Lower leg skin (tissue), 4 donors: ENCODE measurements around the gene HSPA6. TPM values are rescaled to one million over a fixed set of nuclear protein-coding genes. Genes with fewer than 3 reads are reported as not detected.
"Not testable (repeated sequence)": the region's sequence is repeated elsewhere in the genome, so short reads cannot be mapped to it uniquely, and the experiment has no call there.

Experiments
- DNase-seq, 2 donors: peaks; one replicate each; pipeline ENCODE4 v3.0.0-alpha.2; 2019; ENCODE audit warnings: low spot score in 2 of 2
- H3K4me3 ChIP-seq: fragments of 200-600 bp; sonication (generic); 2 replicates; pipeline ENCODE4 v1.5.1; 2017; ENCODE audit warnings: mild to moderate bottlenecking, low read depth; ENCODE audit not compliant: poor library complexity, severe bottlenecking
- CTCF ChIP-seq, 3 donors: fragments of 450-650 bp; IDR thresholded peaks; one replicate each; pipeline ENCODE4 v1.5.1; 2016; ENCODE audit warnings: antibody characterized with exemption in 3 of 3, mild to moderate bottlenecking in 3 of 3, moderate library complexity in 2 of 3
- POLR2A ChIP-seq, 2 donors: fragments of 450-650 bp; IDR thresholded peaks; one replicate each; pipeline ENCODE4 v1.6.1; 2016 to 2017; ENCODE audit warnings: antibody characterized with exemption in 2 of 2, mild to moderate bottlenecking in 1 of 2, moderate library complexity in 1 of 2
- WGBS, 2 donors: methylation state at CpG; one replicate each; pipeline ENCODE4 v1.1.5; 2018; 5-methylcytosine and 5-hydroxymethylcytosine counted together
- intact Hi-C: fragments of 100-400 bp; cut with DNase I; formaldehyde crosslinking; loops from one replicate; pipeline ENCODE4 v1.15.0; 2023; ENCODE audit warnings: low total_unique reads
- total RNA-seq, 4 donors: library from RNA; depleted of rRNA; stranded (reverse); fragments of >200 nt; gene quantifications; one replicate each; pipeline ENCODE4 v1.1.0, GENCODE V29; 2016

The HSPA6 gene
- total RNA-seq = 1 to 10 TPM; 2.0 to 5.0 (median 4.5) TPM

- WGBS, 2 donors = 1% methylated on average over 25 to 38 of the region's 72 CpGs
- peak; percentile 79 to 93 for DNase-seq
- intact Hi-C loops = not testable (repeated sequence)
- peak within 1 kb of the TSS; percentile 43 for H3K4me3 ChIP-seq
Measured at GRCh38 chr1:161523817-161524741, at the start of gene HSPA6. Gene HSPA6, plus strand, starts transcription at chr1:161524540. Its CDS starts 119 bp downstream, at chr1:161524659.

- WGBS, 2 donors = 96 to 100% methylated on average over 1 of the region's 1 CpG
- DNase-seq, H3K4me3 ChIP-seq, intact Hi-C loops: not testable (repeated sequence)
Measured at GRCh38 chr1:161477711-161478110, 46.6 kb upstream of the HSPA6 start.

- intact Hi-C loops = no loop called here
- H3K4me3 ChIP-seq = no peak overlapping the region
- TF ChIP-seq CTCF (IDR thresholded peaks at IDR 0.05) (no peak), POLR2A (IDR thresholded peaks at IDR 0.05) (no peak)
- 84 to 91% methylated on average over 9 to 14 of the region's 15 CpGs for WGBS, 2 donors
- no peak for DNase-seq
Measured at GRCh38 chr1:161478985-161479384, 45.4 kb upstream of the HSPA6 start.

- DNase-seq = no peak
- TF ChIP-seq POLR2A (IDR thresholded peaks at IDR 0.05) (no peak), CTCF (IDR thresholded peaks at IDR 0.05) (no peak)
- WGBS, 2 donors = 73 to 75% methylated on average over 18 to 20 of the region's 20 CpGs
- no peak overlapping the region for H3K4me3 ChIP-seq
- intact Hi-C loops = loop anchor here (10.0 kb wide), 1 partner anchor 244 kb away; the partner anchor contains the start of gene FCRLB
Measured at GRCh38 chr1:161480381-161481035, 43.8 kb upstream of the HSPA6 start.

GRCh38 chr1:161481624-161482392 is 42.5 kb upstream of the HSPA6 start:
- WGBS, 2 donors = 61% methylated on average over 13 of the region's 13 CpGs
- TF ChIP-seq POLR2A (IDR thresholded peaks at IDR 0.05) (no peak), CTCF (IDR thresholded peaks at IDR 0.05) (no peak)
- intact Hi-C loops = loop anchor here (10.0 kb wide), 1 partner anchor 243 kb away; the partner anchor contains the start of gene FCRLB
- no peak for DNase-seq
- no peak overlapping the region for H3K4me3 ChIP-seq

- intact Hi-C loops = loop anchor here (10.0 kb wide), 1 partner anchor 242 kb away; the partner anchor contains the start of gene FCRLB
- no peak overlapping the region for H3K4me3 ChIP-seq
- DNase-seq = no peak
- 81 to 83% methylated on average over 6 of the region's 6 CpGs for WGBS, 2 donors
- no peak for TF ChIP-seq POLR2A (IDR thresholded peaks at IDR 0.05)
- no peak for TF ChIP-seq CTCF (IDR thresholded peaks at IDR 0.05)
Measured at GRCh38 chr1:161482610-161483009, 41.7 kb upstream of the HSPA6 start.
